Effector memory CD4-positive, alpha-beta T cell (primary cell): ENCODE data around the gene ARID3A.

Source experiments
- DNase-seq, 3 donors: peaks; one replicate each; pipeline ENCODE4 v3.0.0-alpha.2; 2020
- H3K27ac ChIP-seq: 2 replicates; pipeline ENCODE4 v1.7.0; 2013; ENCODE audit warnings: mild to moderate bottlenecking, low read length, moderate library complexity; ENCODE audit not compliant: insufficient read depth, poor library complexity, severe bottlenecking
- H3K27me3 ChIP-seq: replicated peaks from 2 replicates; pipeline ENCODE4 v1.7.0; 2013; ENCODE audit warnings: mild to moderate bottlenecking, low read length; ENCODE audit not compliant: insufficient read depth, control insufficient read depth, poor library complexity, severe bottlenecking
- H3K36me3 ChIP-seq: 2 replicates; pipeline ENCODE4 v1.7.0; 2013; ENCODE audit warnings: mild to moderate bottlenecking, low read length, moderate library complexity; ENCODE audit not compliant: control insufficient read depth, insufficient read depth
- H3K4me1 ChIP-seq: 2 replicates; pipeline ENCODE4 v1.7.0; 2013; ENCODE audit warnings: low read length, mild to moderate bottlenecking; ENCODE audit not compliant: control insufficient read depth, insufficient read depth, poor library complexity, severe bottlenecking
- H3K4me3 ChIP-seq: 2 replicates; pipeline ENCODE4 v1.7.0; 2013; ENCODE audit warnings: low read length, low read depth, mild to moderate bottlenecking; ENCODE audit not compliant: insufficient read depth, poor library complexity, severe bottlenecking
- H3K9me3 ChIP-seq: 2 replicates; pipeline ENCODE4 v1.7.0; 2013; ENCODE audit warnings: mild to moderate bottlenecking, low read length, moderate library complexity; ENCODE audit not compliant: control insufficient read depth

The ARID3A gene

GRCh38 chr19:977058-977464 lies 51.2 kb downstream of the ARID3A start:
- H3K9me3 ChIP-seq = no peaks in the 10 kb centered on the region
- no peaks in the 10 kb centered on the region for H3K4me1 ChIP-seq
- no peaks in the 10 kb centered on the region for H3K36me3 ChIP-seq
- no peak for DNase-seq
- H3K27me3 ChIP-seq = no peaks in the 10 kb centered on the region
- H3K4me3 ChIP-seq = no peak overlapping the region
- no peak overlapping the region for H3K27ac ChIP-seq

GRCh38 chr19:979318-979741 lies 53.5 kb downstream of the ARID3A start:
- Histone ChIP-seq H3K27me3 (no peaks in the 10 kb centered on the region), H3K9me3 (no peaks in the 10 kb centered on the region), H3K36me3 (no peaks in the 10 kb centered on the region), H3K4me1 (peaks cover 16% of the 10 kb centered on the region), H3K4me3 (no peak overlapping the region), H3K27ac (no peak overlapping the region)
- DNase-seq = no peak

DNA sequence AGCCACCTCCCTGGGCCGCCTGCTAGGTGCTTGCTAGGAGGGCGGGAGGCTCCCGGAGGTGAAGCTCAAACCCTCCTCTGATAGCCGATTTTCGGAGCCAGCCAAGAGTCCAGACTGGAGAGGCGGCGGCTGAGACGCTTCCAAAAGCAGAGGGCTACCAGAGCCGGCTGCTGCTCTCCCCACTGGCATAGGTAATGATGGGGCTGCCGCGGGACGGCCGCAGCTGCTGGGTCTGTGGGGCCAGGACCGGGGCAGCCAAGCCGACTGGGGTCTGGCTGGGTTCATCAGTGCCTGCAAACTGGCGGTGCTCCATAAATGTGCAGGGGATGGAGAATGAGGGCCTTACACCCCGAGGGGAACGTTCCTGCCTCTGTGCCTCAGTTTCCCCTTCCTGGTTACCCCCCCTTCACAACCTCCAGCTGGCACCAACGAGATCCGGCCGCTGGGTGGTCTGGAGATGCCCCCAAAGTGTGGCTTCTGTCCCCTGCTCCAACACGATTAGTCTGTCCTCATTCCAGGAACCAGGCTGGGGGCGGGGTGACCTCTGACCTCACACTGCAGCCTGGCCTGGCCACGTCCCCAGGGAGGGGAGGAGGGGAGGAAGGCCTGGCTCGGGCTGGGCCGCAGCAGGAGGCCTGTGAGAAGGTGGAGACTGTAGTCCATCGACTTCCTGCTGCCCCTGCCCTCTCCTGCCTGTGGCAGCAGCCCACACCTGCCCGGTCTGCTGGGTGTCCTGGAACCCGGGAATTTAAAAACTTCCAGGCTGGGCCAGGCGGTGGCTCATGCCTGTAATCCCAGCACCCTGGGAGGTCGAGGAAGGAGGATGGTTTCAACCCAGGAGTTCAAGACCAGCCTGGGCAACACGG lies 54.5 kb downstream of the ARID3A start:
- no peak overlapping the region for H3K27ac ChIP-seq
- no peaks in the 10 kb centered on the region for H3K9me3 ChIP-seq
- no peaks in the 10 kb centered on the region for H3K36me3 ChIP-seq
- H3K27me3 ChIP-seq = no peaks in the 10 kb centered on the region
- no peak for DNase-seq
- peaks cover 16% of the 10 kb centered on the region for H3K4me1 ChIP-seq
- H3K4me3 ChIP-seq = no peak overlapping the region

DNA sequence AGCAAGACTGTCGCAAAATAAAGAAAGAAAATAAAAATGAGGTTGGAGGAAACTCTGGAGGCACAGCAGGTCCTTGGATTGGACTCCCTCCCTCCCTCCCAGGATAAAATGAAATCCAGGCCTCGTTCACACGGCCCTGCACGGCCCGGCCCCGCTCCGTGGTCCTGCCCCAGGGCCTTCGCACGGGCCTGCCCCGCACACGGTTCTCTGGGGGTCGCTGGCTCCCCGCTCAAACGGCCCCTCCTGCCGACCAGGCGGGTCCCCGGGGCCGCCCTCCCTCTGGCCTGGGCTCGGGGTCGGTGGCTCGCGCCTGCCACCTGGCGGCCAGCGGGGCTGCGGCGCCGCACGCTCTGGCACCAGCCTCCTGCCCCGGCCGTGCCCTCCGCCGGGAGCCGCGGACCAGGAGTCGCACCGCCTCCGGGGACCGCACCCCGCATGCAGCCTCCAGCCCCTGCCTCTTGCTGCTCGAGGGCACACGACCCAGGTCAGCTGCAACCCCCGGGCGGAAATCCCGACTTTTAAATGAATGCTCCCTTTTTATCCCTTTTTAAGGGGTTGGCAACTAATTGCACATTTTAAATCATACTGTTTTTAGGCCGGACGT lies 56.8 kb downstream of the ARID3A start:
- peaks cover 10% of the 10 kb centered on the region for H3K36me3 ChIP-seq
- peak; percentile 48 to 61 (median 51) for DNase-seq
- peaks cover 16% of the 10 kb centered on the region for H3K4me1 ChIP-seq
- H3K4me3 ChIP-seq = no peak overlapping the region
- no peak overlapping the region for H3K27ac ChIP-seq
- H3K9me3 ChIP-seq = no peaks in the 10 kb centered on the region
- no peaks in the 10 kb centered on the region for H3K27me3 ChIP-seq

- Histone ChIP-seq H3K4me3 (peak within 1 kb of the TSS; percentile 77), H3K27me3 (no peaks in the 10 kb centered on the region), H3K9me3 (no peaks in the 10 kb centered on the region), H3K36me3 (peaks cover 14% of the 10 kb centered on the region), H3K27ac (peak within 1 kb of the TSS; percentile 76), H3K4me1 (peaks cover 16% of the 10 kb centered on the region)
- DNase-seq = peak; percentile 74 to 87 (median 75)
Measured at GRCh38 chr19:984165-984967, 58.5 kb downstream of the ARID3A start, which contains the start of gene WDR18. Gene WDR18 (plus strand): TSS chr19:984345. CDS start chr19:984354, 9 bp downstream.

DNA sequence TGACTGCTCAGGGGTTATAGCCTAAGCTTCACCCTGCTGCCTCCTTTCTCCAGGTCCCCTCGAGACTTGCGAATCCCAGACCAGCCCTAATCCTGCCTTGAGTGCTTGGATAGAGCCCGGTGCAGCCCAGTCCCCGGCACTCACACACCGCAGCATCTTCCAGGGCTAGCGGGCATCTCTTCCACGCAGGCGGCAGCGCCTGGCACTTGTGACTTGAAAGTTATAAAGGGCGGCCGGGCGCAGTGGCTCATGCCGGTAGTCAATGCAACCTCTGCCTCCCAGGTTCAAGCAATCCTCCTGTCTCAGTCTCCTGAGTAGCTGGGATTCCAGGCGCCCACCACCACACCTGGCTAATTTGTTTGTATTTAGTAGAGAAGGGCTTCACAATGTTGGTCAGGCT lies 60.2 kb downstream of the ARID3A start:
- DNase-seq = no peak
- H3K27me3 ChIP-seq = no peaks in the 10 kb centered on the region
- H3K4me1 ChIP-seq = peaks cover 16% of the 10 kb centered on the region
- no peaks in the 10 kb centered on the region for H3K9me3 ChIP-seq
- H3K4me3 ChIP-seq = no peak overlapping the region
- H3K27ac ChIP-seq = no peak overlapping the region
- peaks cover 22% of the 10 kb centered on the region for H3K36me3 ChIP-seq

DNA sequence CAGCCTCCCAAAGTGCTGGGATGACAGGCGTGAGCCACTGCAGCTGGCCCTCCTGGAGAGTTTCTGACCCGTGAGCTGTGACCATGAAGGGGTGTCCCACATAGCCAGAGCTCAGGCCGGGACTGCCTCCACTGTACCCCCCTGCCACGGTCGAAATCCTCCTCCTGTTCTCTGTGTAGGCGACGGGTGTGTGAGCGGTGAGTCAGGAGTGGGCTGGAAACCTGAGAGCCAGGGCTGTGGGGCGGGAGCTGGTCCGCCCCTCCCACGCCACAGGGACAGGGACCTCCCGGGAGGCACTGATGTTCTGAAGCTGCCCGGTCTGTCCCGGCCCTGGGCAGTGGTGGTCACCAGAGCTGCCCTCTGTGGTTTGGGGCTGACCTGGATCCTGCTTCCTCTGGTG lies 62.2 kb downstream of the ARID3A start:
- Histone ChIP-seq H3K4me1 (peaks cover 9% of the 10 kb centered on the region), H3K9me3 (no peaks in the 10 kb centered on the region), H3K27ac (no peak overlapping the region), H3K4me3 (no peak overlapping the region), H3K27me3 (no peaks in the 10 kb centered on the region), H3K36me3 (peaks cover 27% of the 10 kb centered on the region)
- DNase-seq = no peak

- Histone ChIP-seq H3K4me1 (peaks cover 5% of the 10 kb centered on the region), H3K4me3 (no peak overlapping the region), H3K27me3 (no peaks in the 10 kb centered on the region), H3K27ac (no peak overlapping the region), H3K9me3 (no peaks in the 10 kb centered on the region), H3K36me3 (peaks cover 31% of the 10 kb centered on the region)
- no peak for DNase-seq
Measured at GRCh38 chr19:988510-988909, 62.7 kb downstream of the ARID3A start.

- Histone ChIP-seq H3K36me3 (peaks cover 31% of the 10 kb centered on the region), H3K4me1 (no peaks in the 10 kb centered on the region), H3K4me3 (no peak overlapping the region), H3K9me3 (no peaks in the 10 kb centered on the region), H3K27ac (no peak overlapping the region), H3K27me3 (no peaks in the 10 kb centered on the region)
- DNase-seq = no peak
Measured at GRCh38 chr19:989381-990081, 63.7 kb downstream of the ARID3A start.
